Neural progenitor cell (in vitro differentiated cells): ENCODE data around the gene RAB40A.

Experiments used
- EZH2 ChIP-seq: fragments of 200-600 bp; sonication (generic); IDR thresholded peaks from 2 replicates; pipeline ENCODE4 v1.6.1; 2017; ENCODE audit warnings: antibody characterized with exemption, mild to moderate bottlenecking, moderate library complexity
- TF ChIP-seq, protein P1 (sequence below): fragments of 200-600 bp; sonication (generic); IDR thresholded peaks from 2 replicates; pipeline ENCODE4 v1.5.1; 2017; ENCODE audit warnings: antibody characterized with exemption, mild to moderate bottlenecking

DNA sequence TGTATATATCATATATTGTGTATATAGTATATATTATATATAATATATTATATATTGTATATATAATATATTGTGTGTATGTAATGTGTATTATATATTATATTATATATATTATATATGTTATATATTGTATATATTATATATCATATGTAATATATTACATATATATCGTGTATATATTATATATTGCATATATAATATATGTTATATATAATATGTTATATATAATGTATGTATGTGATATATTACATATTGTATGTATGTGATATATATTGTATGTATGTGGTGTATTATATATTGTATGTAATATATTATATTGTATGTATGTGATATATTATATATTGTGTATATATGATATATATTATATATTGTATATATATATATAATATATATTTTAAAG is 30.5 kb downstream of the RAB40A start:
- TF ChIP-seq, protein P1, sequence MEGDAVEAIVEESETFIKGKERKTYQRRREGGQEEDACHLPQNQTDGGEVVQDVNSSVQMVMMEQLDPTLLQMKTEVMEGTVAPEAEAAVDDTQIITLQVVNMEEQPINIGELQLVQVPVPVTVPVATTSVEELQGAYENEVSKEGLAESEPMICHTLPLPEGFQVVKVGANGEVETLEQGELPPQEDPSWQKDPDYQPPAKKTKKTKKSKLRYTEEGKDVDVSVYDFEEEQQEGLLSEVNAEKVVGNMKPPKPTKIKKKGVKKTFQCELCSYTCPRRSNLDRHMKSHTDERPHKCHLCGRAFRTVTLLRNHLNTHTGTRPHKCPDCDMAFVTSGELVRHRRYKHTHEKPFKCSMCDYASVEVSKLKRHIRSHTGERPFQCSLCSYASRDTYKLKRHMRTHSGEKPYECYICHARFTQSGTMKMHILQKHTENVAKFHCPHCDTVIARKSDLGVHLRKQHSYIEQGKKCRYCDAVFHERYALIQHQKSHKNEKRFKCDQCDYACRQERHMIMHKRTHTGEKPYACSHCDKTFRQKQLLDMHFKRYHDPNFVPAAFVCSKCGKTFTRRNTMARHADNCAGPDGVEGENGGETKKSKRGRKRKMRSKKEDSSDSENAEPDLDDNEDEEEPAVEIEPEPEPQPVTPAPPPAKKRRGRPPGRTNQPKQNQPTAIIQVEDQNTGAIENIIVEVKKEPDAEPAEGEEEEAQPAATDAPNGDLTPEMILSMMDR = no peak
- no peak for TF ChIP-seq EZH2
